C4-2B (cell line): Measurements from ENCODE around the gene ACSF3.

Source experiments
- CTCF ChIP-seq: fragments of 450-650 bp; conservative IDR thresholded peaks from 2 replicates; pipeline ENCODE4 v1.5.1; 2017; ENCODE audit warnings: mild to moderate bottlenecking
- ZFX ChIP-seq: fragments of 450-650 bp; IDR thresholded peaks from 2 replicates; pipeline ENCODE4 v1.6.1; 2017

GRCh38 chr16:89067677-89068443 lies 25.8 kb upstream of the ACSF3 start:
- TF ChIP-seq CTCF: no peak
- TF ChIP-seq ZFX: no peak
